HG02678 (cell line): ENCODE data around the gene JADE2.

ENCODE experiments used
- ATAC-seq: cut with Tn5 transposase; IDR thresholded peaks from one replicate; pipeline ENCODE4 v1.9.1; 2021; ENCODE audit warnings: mild to moderate bottlenecking, moderate library complexity; ENCODE audit not compliant: unreplicated experiment

JADE2 gene

DNA sequence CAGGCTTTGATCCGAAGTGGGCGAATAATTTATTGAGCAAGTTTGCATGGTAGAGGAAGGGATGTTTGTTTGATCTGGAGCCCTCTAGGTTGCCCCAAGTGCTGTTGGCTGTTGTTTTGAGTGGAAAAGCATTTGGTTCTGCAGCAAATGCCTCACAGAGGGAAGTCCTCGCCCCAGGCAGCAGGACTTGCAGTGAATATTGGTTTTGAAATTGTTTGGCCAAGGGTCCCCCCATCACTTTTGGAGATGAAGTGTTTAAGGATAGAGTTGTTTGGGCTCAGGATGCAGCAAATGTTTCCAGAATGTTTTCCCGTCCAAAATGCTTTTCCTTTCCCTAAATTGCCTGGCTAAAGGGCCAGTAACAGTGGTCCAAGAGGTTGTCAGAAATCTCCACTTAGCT lies 3.1 kb downstream of the JADE2 start:
- ATAC-seq = no peak

DNA sequence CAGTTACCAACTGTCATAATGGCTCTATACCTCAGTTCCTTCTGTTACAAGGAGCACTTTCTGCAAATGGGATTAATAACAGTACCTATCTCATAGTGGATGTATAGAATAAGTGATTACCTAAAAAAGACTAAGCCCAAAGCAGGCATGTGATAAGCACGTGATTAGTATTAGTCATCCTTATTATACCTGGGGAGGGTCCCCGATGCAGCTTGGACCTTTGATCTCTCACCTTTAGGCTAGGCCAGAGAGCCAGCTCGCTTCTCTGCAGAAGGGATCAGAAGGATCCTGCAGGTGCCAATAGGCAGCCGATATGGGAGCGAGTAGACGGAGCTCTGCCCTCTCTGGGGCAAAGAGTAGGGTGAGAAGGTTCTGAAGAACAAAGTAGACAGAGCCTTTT lies 4.0 kb downstream of the JADE2 start:
- no peak for ATAC-seq

DNA sequence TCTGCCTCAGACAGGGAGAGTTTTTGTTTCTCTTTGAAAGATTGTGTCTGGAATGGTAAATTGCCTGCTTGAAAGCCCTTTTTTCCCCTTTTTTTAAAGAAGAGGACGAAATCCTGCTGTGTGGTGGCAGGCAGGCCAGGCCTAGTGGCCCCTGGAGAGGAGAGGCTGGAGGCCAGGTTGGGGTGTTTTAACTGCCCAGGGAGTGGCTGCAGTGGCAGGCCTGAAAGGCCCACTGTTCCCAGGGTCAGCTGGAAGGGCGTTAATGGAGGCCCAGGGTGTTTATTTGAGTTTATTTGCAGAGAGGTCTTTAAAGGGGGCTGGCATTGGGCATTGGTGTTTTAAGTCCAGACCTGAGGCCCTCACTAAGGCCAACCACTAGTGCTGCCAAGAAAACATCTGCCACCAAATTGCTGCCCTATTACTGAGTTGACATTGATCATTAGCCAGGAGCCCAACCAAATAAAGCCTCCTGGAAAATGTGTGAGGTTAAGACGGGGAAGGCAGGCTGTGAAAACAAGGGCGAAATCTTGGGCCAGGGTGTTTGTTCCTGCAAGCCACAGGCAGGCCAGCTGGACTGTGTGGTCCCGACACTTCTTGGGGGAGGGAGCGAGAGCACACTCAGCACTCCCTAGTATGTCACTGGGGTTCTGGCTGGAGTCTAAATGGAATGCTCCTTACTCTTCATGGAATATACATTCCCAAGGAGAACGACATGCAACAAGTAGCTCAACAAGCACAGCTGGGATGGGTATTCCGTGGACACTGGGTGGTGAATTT lies 5.0 kb downstream of the JADE2 start:
- ATAC-seq = no peak

DNA sequence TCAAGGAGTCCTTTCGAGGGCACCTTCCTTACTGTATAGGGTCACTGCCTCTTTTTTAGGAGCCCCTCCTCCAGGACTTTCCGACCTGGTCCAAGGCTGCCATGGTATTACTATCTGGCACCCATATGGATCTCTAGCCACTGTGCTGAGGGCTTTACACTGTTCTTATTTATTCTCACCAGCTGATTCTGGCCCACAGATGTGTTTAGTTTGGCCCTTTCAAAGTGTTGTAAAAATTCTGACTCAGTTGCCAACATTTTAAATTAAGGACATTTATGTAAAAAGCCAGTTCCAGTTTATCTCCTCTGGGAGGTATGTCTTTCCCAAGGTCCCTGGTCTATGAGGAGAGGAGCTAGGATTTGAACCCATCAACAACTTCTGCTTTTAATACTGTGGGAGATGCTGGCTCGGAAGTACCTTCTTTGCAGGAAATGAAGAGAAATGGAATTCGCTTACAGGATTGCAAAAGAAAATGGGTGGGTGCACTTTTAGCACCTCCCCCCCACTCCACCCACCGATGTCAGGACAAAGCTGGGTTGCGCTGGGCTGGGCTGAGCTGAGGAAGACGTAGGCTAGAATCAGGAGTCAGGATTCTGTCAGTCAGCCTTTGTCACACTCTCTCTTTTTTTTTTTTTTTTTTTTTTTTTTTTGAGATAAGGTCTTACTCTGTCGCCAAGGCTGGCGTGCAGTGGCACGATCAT lies 7.8 kb downstream of the JADE2 start:
- no peak for ATAC-seq

DNA sequence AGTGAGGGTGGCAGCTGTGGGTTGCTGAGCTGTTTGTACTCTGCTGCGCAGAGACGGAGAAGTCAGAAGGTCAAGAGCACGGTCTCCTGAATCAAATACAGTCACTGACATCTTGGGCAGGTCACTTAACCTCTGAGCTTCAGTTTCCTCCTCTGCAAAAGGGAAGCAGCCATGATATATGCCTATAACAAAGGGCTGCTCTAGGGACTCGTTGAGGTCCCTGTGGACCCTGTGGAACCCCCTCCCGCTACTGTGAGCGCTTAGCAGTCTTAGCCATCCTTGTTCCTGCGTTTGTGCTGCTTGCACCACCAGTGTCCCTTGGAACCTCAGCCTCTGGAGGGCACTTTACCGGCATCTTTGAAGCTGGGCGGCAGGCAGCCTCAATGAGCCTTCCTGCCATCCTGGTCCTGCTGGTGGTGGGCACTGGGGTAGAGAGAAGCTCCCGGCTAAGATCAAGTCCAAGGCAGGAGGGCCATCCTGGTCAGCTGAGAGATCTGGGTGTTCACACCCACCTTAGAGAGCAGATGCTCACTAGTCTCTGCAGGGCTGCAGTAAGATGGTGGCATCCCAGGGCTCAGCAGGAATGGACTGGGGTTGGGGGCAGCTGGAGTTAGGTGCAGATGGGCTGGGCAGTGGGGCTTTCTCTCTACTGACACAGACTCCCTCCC lies 8.7 kb downstream of the JADE2 start:
- no peak for ATAC-seq

DNA sequence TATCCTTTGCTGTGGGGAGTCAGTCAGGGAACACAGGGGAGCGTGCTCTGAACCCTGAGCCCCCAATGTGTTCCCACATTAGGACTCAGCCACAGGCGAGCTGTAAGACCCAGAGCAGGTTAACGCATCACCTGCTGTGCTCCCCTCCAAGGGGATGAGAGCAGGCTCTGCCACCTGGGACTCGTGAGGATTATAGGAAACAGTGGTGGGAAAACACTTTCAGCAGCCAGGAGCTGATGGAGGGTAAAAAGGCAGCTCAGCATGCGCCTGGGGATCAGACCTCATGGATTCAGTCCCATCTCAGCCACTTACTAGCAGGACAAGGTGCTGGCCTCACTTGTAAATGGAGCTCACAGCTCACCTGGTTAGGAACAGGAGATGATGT lies 9.2 kb downstream of the JADE2 start:
- no peak for ATAC-seq

DNA sequence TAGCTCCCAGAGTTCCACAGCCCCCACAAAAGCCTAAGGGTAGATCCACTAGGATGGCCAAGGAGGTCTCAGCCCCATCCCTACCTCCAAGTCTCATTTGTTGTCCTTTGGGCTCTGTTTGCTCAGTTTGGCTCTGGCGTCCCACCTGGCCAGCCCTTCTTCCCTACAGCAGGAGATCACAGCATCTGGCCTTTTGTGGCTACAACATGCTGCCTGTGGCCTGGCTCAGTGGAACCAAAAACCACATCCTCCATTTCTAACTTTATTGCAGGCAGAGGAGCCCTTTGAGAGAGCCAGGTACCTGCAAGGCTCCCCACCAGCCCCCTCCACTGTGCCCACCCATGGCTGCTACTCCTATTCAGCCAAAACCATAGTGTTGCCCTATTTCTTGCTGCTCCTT lies 11.4 kb downstream of the JADE2 start:
- ATAC-seq = no peak

DNA sequence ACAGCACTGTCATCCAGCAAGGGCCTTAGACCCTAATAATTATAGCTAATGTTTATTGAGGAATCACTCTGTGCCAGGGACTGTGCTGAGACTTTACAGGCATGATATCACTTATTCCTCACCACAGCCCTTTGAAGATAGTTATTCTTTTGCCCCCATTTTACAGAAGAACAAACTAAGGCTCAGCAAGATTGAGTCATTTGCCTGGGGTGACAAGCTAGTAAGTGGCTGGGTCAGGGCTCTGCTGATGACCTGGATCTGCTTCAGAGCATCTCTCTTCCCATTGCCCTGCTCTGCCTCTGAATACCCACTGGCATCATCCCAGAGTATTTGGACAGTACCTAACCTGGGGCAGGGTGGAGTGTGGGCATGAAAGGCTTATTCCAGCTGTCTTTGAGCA lies 11.8 kb downstream of the JADE2 start:
- no peak for ATAC-seq

DNA sequence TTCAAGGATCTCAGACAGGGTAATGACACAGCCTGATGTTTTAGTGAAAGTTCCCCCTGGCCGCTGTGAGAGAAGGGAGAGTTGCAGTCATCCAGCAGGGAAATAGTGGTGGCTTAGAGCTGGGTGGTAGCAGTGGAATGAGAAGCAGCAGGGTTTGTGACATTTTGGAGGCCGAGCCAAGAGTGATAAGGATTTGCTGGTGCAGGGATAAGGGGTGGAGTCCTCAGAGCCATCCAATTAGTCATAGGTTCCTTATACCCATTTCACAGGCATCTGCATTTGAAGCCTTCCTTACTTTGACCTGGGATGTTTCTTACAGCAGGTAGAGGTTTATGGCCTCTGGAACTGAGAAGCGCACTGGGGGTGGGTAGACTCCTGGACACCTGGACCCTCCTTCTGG lies 12.8 kb downstream of the JADE2 start:
- no peak for ATAC-seq

DNA sequence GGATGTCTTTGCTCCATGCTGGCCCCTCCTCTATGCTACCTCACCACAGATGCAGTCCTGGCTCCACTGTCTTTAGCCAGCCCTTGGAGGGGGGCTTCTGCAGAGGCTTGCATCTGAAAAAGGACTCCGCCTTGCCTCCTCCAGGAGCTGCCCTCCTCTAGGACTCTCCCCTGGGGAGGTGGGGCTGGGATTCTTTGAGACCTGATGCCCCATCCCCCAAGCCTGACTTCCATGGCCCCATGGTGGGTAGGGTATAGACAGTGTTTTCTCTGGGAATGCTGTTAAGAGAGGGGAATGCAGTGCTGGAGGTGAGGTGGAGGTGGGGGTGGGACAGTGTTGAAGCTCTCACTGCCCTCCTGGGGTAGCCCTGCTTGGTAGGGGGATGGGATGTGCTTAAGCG lies 14.3 kb downstream of the JADE2 start:
- ATAC-seq = no peak

DNA sequence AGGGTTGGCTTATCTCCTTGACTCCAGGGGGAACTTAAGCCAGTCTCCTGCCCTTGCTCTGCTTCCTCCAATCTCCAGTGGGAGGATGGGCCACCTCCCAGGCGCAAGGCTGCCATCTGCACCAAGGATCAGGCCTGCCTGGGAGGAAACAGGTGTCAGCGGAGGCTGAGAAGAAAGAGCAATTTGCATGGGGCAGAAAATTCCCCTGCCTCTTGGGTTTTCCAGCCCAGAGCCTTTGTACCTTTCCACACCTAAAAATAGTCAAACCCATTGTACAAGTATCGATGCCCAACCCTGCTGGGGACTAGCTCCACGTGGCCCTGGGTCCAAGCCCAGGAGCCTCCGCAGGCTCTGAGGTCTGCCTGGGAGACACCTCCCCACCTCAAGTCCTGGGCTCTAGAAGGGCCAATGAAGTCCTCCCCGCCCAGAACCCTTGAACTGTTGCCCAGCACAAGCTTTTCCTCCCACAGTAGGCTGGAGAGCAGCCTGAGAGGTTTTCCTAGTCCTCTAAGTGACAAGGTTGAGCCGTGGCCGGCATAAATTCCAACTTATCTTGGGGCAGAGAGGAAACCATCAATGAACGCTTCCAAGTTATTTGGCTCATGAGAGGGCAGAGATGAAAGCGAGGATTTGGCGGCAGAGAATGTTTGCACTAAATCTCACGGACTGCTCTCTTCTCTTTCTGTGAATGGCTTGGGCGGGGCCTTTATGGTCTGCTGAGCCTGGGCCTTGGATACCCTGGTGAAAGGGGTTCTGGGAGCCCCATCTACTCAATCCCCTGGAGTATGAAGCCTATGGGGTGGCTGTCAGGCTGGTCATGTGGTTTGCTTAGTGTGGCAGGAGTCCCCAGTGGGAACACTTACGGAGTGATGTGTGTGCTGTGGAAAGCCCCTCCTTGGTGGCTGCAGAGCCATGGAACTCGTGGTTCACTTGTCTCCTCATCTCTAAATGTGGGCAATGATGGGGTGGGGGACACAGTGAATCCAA lies 15.6 kb downstream of the JADE2 start:
- peak; percentile 28 for ATAC-seq

DNA sequence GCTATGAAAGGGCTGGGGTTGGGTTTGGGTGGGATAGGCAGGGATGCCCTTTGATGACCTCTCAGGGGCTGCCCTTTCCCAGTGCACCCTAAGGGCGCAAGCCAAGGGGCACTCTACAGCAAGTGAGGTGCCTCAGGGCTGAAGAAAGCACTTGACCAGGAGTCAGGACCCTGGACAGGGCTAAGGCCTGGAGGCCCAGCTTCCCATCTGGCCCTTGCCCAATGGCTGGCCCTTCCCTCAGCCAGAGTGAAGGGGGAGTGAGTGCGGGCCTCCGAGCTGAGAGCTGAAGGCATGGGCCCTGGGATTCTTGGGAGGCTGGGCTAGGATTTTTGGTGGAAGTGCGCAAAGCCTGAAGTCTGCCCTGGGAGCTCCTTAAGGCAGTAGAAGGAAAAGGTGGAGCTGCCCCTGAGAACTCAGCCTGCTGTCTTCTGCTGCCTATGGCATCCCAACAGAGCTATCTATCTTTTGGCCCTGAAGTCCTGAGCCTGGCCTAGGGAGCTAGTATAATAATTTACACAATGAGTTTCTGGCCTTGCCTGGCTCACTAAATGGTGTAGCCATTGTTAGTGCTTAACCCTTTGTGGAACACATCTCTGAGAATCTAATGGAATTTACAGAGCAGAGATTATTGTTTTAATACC lies 16.4 kb downstream of the JADE2 start:
- no peak for ATAC-seq

DNA sequence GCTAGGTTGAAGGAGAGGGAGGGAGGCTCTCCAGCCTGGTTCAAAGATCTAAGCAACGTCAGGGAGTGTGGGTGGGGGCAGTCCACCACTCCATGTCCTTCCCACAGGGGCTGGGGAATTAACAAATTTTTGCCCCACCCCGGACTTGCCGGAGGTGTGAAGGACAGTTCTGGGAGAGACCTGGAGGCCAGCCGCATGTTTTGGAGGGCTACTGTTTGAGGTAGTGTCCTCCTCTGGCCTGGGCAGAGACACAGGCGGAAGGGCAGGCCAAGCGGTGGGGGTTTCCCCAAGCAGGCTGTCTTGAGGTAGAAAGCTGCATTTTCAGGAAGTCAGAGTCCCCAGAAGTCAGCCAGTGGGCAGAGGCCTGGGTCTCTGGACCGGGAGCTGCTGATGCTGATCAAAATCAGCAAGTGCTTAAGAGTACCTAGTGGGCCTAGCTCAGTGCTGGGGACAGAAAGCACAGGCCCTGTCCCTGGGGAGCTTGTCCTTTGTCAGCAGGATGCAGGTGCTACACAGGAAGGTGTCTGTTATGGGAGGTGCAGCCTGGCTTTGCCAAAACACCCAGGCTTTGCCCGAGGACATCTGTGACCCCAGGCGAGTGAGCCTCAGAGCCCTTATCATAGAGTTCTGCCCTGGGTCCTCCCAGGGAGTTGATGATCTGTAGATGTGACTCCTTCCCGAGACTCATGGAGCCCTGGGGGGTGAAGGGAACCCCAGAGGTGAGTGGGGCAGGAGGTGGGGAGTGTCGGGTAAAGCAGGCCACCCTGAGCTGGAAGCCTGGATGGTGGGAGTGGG lies 18.5 kb downstream of the JADE2 start:
- ATAC-seq = peak; percentile 52

DNA sequence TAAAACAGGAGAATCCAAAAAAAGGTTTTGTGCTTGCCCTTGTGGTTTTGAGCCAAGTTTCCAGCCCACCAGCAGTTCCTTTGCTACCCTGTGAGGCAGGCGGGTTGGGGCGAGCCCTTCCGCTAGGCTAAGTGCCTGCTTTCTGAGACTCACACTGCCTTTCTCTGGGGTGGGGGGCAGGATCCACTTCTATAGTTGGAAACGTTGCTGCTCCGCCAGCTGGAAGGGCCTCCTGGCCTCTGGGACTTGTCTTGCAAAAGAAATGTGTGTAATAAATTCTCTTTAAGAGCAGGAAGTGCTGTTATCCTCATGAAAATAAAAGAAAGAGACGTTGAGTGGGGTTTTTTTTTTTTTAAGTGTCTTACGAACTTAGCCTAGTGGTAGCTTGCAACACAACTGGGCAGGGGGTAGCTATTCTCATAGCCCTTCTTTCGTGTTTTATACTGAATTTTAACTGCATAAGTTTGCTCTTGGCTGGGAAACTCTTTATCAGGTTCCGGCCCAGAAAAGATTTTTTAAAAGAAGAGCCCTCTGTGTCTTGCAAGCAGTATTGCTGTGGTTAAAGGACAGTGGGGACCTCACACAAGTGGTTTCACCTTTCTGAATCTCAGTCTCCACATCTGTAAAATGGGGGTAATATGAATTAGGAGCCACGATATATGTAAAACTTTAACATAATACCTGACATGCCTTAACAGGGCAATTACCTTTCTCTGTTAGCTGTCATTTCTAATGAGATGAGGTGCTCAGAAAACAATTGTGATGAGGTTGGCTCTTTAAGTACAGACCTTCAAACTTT lies 19.8 kb downstream of the JADE2 start:
- no peak for ATAC-seq

DNA sequence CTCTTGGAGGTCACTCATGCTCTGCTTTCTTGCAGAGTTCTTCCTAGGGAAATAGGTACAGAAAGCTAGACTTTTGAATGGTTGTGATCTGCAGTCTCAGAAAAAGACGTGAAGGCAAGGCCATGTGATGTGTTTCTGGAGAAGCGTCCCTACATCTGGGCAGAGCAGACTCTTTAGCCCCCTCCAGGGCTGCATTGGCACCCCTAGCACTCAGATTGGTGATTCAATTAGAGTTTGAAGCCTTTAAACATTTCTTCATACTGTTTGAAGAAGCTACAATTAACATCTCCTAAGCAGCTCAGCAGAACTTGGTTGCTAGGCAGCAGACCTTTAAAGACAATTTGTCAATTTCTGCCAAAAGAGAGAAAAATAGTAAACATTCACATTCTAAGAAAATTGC lies 21.6 kb downstream of the JADE2 start:
- ATAC-seq = no peak

DNA sequence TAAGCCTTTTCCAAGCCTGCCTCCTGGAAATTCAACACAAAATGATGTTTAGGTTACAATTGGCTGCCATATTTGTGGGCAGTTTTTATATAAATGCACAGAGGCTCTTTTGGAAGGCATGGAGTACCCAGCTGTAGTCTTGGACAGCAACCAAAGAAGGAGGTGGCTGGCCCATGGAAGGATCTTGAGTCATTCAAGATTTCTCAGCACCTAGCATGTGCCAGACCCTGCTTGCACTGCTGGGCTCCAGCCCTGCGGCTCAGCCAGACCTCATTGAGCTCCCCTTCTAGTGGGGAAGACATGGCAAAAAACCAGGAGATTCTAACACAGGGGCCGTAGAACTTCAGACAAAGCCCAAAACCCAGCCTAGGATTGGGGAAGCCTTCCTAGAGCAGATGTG lies 22.1 kb downstream of the JADE2 start:
- ATAC-seq = no peak

DNA sequence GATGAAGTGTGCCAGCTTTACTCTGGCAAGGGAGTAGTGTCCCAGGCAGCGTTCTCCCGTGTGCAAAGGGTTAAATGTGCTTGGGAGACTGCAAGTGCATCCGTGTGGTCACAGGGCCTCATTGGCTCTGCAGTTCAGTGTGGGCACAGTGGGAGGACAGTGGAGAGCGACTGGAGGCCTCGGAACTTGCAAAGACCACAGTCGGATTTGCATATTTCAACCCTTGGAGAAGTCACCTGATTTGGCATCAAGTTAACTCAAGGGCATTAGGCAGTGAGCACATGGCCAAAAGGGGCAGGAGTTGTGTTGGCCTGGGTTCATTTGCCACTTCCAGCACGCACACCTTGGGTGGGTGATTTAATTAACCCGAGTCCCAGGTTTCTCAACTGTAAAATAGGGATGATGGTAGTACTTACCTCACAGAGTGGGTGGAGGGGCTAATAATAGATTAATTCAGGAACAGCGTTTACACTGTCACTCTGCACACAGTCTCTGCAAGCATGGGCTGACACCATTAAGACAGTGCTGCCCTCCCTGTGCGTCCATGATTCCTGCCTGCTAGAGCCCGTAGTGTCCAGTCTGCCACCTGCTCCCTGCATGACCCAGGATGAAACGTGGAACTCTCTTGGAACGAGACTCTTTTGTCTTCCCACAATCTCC lies 22.7 kb downstream of the JADE2 start:
- no peak for ATAC-seq

DNA sequence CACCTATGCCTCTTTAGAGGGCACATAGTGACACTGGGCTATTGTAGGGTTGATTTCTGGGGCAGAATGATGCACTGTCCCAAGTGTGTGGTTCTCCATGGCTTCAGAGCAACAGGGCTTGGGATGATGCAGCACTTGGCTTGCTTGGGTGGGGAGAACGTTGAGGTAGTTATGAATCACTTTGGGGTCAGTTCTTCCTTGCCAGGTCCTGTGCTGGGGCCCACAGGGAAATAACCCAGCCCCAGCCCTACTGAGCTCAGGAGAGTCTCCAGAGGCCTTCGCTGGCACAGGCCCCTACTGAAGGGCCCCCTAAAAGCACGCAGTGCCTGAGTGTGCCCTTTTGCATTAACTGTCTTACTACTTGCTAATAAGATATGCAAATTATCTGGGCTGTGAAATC lies 24.2 kb downstream of the JADE2 start:
- ATAC-seq = no peak
